GM12878 (cell line): ENCODE data around the gene VMAC. TPM values are rescaled to one million over a fixed set of nuclear protein-coding genes. Genes with fewer than 3 reads are reported as not detected.
A peak's percentile ranks its signal among the peaks of the same experiment; 100 is the strongest.

Experiments
- ATAC-seq: fragments of 200-7000 bp; cut with Tn5 transposase; 3 replicates; pipeline ENCODE4 v1.9.1; 2020; ENCODE audit warnings: mild to moderate bottlenecking, moderate library complexity
- BruUV-seq: library from RNA; stranded (reverse); fragments of 400-500 nt; replicated peaks from 2 replicates; lab custom pipeline; 2021; lab: Mats Ljungman, UMichigan
- CTCF ChIA-PET: fragments of 300-600 bp; sonication (Branson Sonifier 250); formaldehyde crosslinking; extraction: SDS; loops from one replicate; lab custom pipeline; 2021; ENCODE audit warnings: inconsistent platforms; lab: Yijun Ruan, JAX
- POLR2A ChIA-PET: fragments of 350-600 bp; formaldehyde crosslinking; extraction: SDS; loops from one replicate; lab custom pipeline; 2021; ENCODE audit warnings: inconsistent platforms; lab: Charles Lee
- RAD21 ChIA-PET: fragments of 300-600 bp; sonication (Branson Sonifier 250); formaldehyde crosslinking; loops from one replicate; lab custom pipeline; 2023; ENCODE audit warnings: antibody characterized with exemption; ENCODE audit not compliant: unreplicated experiment; lab: Charles Lee
- SMC1A ChIA-PET: fragments of 300-600 bp; sonication (Branson Sonifier 250); formaldehyde crosslinking; loops from one replicate; lab custom pipeline; 2023; ENCODE audit not compliant: unreplicated experiment, uncharacterized antibody; lab: Charles Lee
- DNase-seq: peaks from one replicate; pipeline ENCODE4 v3.0.0-alpha.2; 2011; ENCODE audit warnings: low read depth, low spot score
- FAIRE-seq: peaks from 3 replicates; lab custom pipeline; 2011; peaks lifted over from hg19 to GRCh38; lab: Jason Lieb, UNC
- H2AFZ ChIP-seq: 2 replicates; pipeline ENCODE4 v1.6.0; 2011; ENCODE audit warnings: low read depth, low read length, control low read depth; ENCODE audit not compliant: control insufficient read depth
- H3K27ac ChIP-seq: 2 replicates; pipeline ENCODE4 v1.5.1; 2011; ENCODE audit warnings: control low read depth; ENCODE audit not compliant: control insufficient read depth, insufficient read depth
- H3K27me3 ChIP-seq, 2 experiments: replicated peaks in 1 of 2; 2 replicates each; pipeline versions ENCODE4 v1.6.0 to v1.6.1; 2011; ENCODE audit warnings: low read length in 1 of 2; ENCODE audit not compliant: control insufficient read depth in 2 of 2, insufficient read depth in 2 of 2
- H3K36me3 ChIP-seq, 2 experiments: 2 replicates each; pipeline ENCODE4 v1.5.1; 2011; ENCODE audit warnings: low read length in 1 of 2; ENCODE audit not compliant: control insufficient read depth in 2 of 2, insufficient read depth in 2 of 2
- H3K4me1 ChIP-seq: 2 replicates; pipeline ENCODE4 v1.6.1; 2011; ENCODE audit warnings: mild to moderate bottlenecking, low read length, moderate library complexity, mixed read lengths; ENCODE audit not compliant: control insufficient read depth, insufficient read depth
- H3K4me2 ChIP-seq: 2 replicates; pipeline ENCODE4 v1.6.0; 2011; ENCODE audit warnings: control low read depth; ENCODE audit not compliant: control insufficient read depth, insufficient read depth
- H3K4me3 ChIP-seq: fragments of 200-600 bp; sonication (generic); 2 replicates; pipeline ENCODE4 v1.5.1; 2016
- H3K79me2 ChIP-seq: 2 replicates; pipeline ENCODE4 v1.6.0; 2011; ENCODE audit warnings: low read length; ENCODE audit not compliant: control insufficient read depth, insufficient read depth
- H3K9ac ChIP-seq: 2 replicates; pipeline ENCODE4 v1.8.0; 2011; ENCODE audit warnings: low read length, control low read depth, mixed read lengths; ENCODE audit not compliant: control insufficient read depth, insufficient read depth
- H3K9me3 ChIP-seq: replicated peaks from 3 replicates; pipeline ENCODE4 v1.5.1; 2011; ENCODE audit warnings: mild to moderate bottlenecking, low read length; ENCODE audit not compliant: control insufficient read depth, insufficient read depth
- H4K20me1 ChIP-seq: 2 replicates; pipeline ENCODE4 v1.6.0; 2011; ENCODE audit not compliant: control insufficient read depth, insufficient read depth
- BCL11A ChIP-seq: IDR thresholded peaks from 2 replicates; pipeline ENCODE4 v1.6.1; 2011; ENCODE audit warnings: low read depth, low read length
- BRCA1 ChIP-seq: IDR thresholded peaks from 2 replicates; pipeline ENCODE4 v1.6.1; 2011; ENCODE audit warnings: low read depth, low read length, improper control_type of control experiment
- CBX3 ChIP-seq: fragments of 200-600 bp; sonication (generic); IDR thresholded peaks from 2 replicates; pipeline ENCODE4 v1.6.1; 2016; ENCODE audit warnings: low read depth, borderline replicate concordance
- EZH2 ChIP-seq: IDR thresholded peaks from 2 replicates; pipeline ENCODE4 v1.6.1; 2012; ENCODE audit warnings: low read depth, mild to moderate bottlenecking, control low read depth, inconsistent platforms, low read length, borderline replicate concordance; ENCODE audit not compliant: control insufficient read depth
- GATAD2B ChIP-seq: fragments of 450-650 bp; conservative IDR thresholded peaks from 2 replicates; pipeline ENCODE4 v1.6.1; 2017; ENCODE audit warnings: low read depth, mild to moderate bottlenecking, moderate library complexity
- MEF2A ChIP-seq: IDR thresholded peaks from 2 replicates; pipeline ENCODE4 v1.6.1; 2011; ENCODE audit warnings: low read depth, mild to moderate bottlenecking, low read length, moderate library complexity; ENCODE audit not compliant: insufficient read depth
- NR2C2 ChIP-seq: IDR thresholded peaks from 2 replicates; pipeline ENCODE4 v1.6.1; 2011; ENCODE audit warnings: borderline replicate concordance, low read depth; ENCODE audit not compliant: control insufficient read depth, insufficient read length
- POU2F2 ChIP-seq: IDR thresholded peaks from 3 replicates; pipeline ENCODE4 v1.6.1; 2011; ENCODE audit warnings: low read depth, mild to moderate bottlenecking, low read length, borderline replicate concordance
- YY1 ChIP-seq: IDR thresholded peaks from 2 replicates; pipeline ENCODE4 v1.6.1; 2011; ENCODE audit warnings: low read depth, mild to moderate bottlenecking, low read length
- ZNF384 ChIP-seq: IDR thresholded peaks from 2 replicates; pipeline ENCODE4 v1.6.1; 2012; ENCODE audit warnings: low read depth, mild to moderate bottlenecking, low read length, improper control_type of control experiment, borderline replicate concordance
- WGBS: methylation state at CpG from one replicate; pipeline ENCODE4 v1.1.6; 2016; ENCODE audit warnings: low lambda C conversion rate; ENCODE audit not compliant: insufficient replicate concordance, insufficient coverage; ENCODE audit errors: missing lambda C conversion rate; 5-methylcytosine and 5-hydroxymethylcytosine counted together
- in situ Hi-C: fragments of 300-500 bp; cut with MboI; formaldehyde crosslinking; loops from 9 replicates; pipeline ENCODE4 v1.14.3; 2018; ENCODE audit warnings: mixed read lengths
- intact Hi-C: fragments of 100-400 bp; cut with micrococcal nuclease; formaldehyde crosslinking; loops from one replicate; pipeline ENCODE4 v1.14.2; 2022; ENCODE audit not compliant: unreplicated experiment
- polyA plus RNA-seq, 11 experiments: library from polyadenylated mRNA; depleted of rRNA in 4 of 11; unstranded in 6 of 11; stranded (reverse) in 5 of 11; fragments of >200 nt; fragmentation: Nextera tagmentation in 4 of 11; fragmentation: Illumina TruSeq in 1 of 11; extraction: Ambion mirVana in 4 of 11; extraction: Trizol in 1 of 11; gene quantifications; 1 replicate in 1 of 11; 2 replicates in 10 of 11; pipeline versions ENCODE4 v1.2.1 to v1.2.3, GENCODE V29; 2011 to 2016; ENCODE audit warnings: inconsistent platforms in 2 of 11, missing spikeins in 2 of 11, low read depth in 1 of 11
- total RNA-seq, 4 experiments: library from RNA; depleted of rRNA in 3 of 4; stranded (reverse); fragments of >200 nt in 3 of 4; fragmentation: Illumina TruSeq in 1 of 4; extraction: Trizol in 1 of 4; gene quantifications; 2 replicates each; pipeline versions ENCODE4 v1.2.1 to v1.2.3, GENCODE V29; 2013 to 2021
- TF ChIP-seq, protein P1 (sequence below): fragments of 150-350 bp; IDR thresholded peaks from 2 replicates; pipeline ENCODE4 v1.6.1; 2016; ENCODE audit warnings: low read depth, low read length

Gene VMAC
- total and polyA plus RNA-seq, 10 of the 15 experiments (the other 5 are each of a cell fraction or from before 2014, with no cell fraction given) = 0.18 to 6.8 (median 1.8) TPM

DNA sequence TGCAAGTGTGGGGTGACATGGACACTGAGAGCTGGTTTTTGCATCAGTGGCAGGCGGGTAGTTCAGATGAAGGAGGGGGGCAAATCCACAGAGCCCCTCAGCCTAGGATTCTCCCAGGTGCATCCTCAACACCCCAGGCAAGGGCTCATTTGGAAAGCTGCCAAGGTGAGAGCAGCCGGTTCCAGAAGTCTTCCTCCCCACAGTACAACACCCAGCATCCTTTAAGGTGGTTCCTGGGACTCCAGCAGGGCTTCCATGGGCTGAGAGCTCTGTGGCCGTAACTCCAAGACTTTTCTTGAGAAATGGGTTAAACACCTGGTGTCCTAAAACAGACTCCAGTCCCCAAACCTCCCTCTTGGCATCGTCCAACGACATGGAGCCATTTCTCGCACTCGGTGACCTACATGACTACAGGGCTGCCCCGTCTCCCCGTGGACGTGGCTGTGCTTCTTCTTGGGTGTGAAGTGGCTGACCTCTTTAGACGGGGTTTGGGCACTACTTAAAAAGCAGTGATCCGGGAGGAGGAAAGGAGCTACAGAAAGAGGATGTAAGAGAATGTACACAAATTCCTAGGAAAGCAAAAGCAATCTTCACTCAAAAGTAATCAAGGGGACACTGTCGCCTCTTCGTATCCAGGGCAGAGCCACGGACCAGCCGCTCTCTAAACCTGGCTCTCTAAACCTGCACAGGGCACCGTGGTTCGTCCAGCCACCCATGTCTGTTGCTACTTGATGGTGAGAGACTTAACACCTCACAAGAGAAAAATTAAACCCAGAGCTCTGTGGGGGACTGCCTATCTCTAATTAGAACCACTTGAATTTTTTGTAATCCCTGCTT, 47.7 kb downstream of the VMAC start:
- CTCF ChIA-PET = interaction anchor here (0.8 to 4.0 kb wide), 7 partner anchors 15 to 173 kb away, joined by 3 to 16 read pairs (median 4); no protein-coding TSS in a partner anchor
- H3K36me3 ChIP-seq = peaks cover 6 to 18% of the 10 kb centered on the region in 2 experiments; a peak in 3 of 4 replicates
- peaks cover 53% of the 10 kb centered on the region for H3K79me2 ChIP-seq
- no peak overlapping the region for H3K4me3 ChIP-seq
- H3K27ac ChIP-seq = peak overlapping the region; percentile 50
- POLR2A ChIA-PET = interaction anchor here (1.1 kb wide), 1 partner anchor 16 kb away, joined by 4 read pairs; no protein-coding TSS in a partner anchor
- in situ Hi-C loops (no loop called here), intact Hi-C loops (no loop called here)
- no peaks in the 10 kb centered on the region for H3K9me3 ChIP-seq
- SMC1A ChIA-PET = interaction anchor here (0.8 kb wide), 1 partner anchor 980 kb away, joined by 3 read pairs; no protein-coding TSS in a partner anchor
- no peaks in the 10 kb centered on the region for H3K27me3 ChIP-seq
- no peak for ATAC-seq
- FAIRE-seq = no peak
- H3K4me1 ChIP-seq = peaks cover 22% of the 10 kb centered on the region
- H2AFZ ChIP-seq = no peak overlapping the region
- DNase-seq = no peak
- H4K20me1 ChIP-seq = no peaks in the 10 kb centered on the region; the same call in none of the 2 replicates
- H3K4me2 ChIP-seq = peak overlapping the region; percentile 47
- TF ChIP-seq EZH2 (no peak), BRCA1 (no peak), MEF2A (no peak), BCL11A (no peak), POU2F2 (no peak), CBX3 (no peak), YY1 (no peak), GATAD2B (no peak), ZNF384 (no peak), NR2C2 (no peak)
- TF ChIP-seq, protein P1, sequence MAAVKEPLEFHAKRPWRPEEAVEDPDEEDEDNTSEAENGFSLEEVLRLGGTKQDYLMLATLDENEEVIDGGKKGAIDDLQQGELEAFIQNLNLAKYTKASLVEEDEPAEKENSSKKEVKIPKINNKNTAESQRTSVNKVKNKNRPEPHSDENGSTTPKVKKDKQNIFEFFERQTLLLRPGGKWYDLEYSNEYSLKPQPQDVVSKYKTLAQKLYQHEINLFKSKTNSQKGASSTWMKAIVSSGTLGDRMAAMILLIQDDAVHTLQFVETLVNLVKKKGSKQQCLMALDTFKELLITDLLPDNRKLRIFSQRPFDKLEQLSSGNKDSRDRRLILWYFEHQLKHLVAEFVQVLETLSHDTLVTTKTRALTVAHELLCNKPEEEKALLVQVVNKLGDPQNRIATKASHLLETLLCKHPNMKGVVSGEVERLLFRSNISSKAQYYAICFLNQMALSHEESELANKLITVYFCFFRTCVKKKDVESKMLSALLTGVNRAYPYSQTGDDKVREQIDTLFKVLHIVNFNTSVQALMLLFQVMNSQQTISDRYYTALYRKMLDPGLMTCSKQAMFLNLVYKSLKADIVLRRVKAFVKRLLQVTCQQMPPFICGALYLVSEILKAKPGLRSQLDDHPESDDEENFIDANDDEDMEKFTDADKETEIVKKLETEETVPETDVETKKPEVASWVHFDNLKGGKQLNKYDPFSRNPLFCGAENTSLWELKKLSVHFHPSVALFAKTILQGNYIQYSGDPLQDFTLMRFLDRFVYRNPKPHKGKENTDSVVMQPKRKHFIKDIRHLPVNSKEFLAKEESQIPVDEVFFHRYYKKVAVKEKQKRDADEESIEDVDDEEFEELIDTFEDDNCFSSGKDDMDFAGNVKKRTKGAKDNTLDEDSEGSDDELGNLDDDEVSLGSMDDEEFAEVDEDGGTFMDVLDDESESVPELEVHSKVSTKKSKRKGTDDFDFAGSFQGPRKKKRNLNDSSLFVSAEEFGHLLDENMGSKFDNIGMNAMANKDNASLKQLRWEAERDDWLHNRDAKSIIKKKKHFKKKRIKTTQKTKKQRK = no peak
- RAD21 ChIA-PET = no interaction called here
- BruUV-seq = no TSS peak
- WGBS = 93% methylated on average over 18 of the region's 18 CpGs
- no peak overlapping the region for H3K9ac ChIP-seq
